GM23338 (cell line): ENCODE results near the gene TARS1. TPM values are rescaled to one million over a fixed set of nuclear protein-coding genes. Genes with fewer than 3 reads are reported as not detected.
A peak's percentile ranks its signal among the peaks of the same experiment; 100 is the strongest.

ENCODE experiments used
- ATAC-seq: fragments of 200-7000 bp; cut with Tn5 transposase; 3 replicates; pipeline ENCODE4 v1.9.1; 2020
- DNase-seq: peaks from one replicate; pipeline ENCODE4 v3.0.0-alpha.2; 2015; ENCODE audit warnings: low spot score
- H2AFZ ChIP-seq: fragments of 200-600 bp; sonication (generic); 2 replicates; pipeline ENCODE4 v1.8.0; 2016; ENCODE audit warnings: antibody characterized with exemption, mild to moderate bottlenecking, moderate library complexity
- H3F3A ChIP-seq: fragments of 200-600 bp; sonication (generic); replicated peaks from 2 replicates; pipeline ENCODE4 v1.8.0; 2017; ENCODE audit warnings: antibody characterized with exemption, mixed run types, low read depth
- H3K27ac ChIP-seq: fragments of 200-600 bp; sonication (generic); 2 replicates; pipeline ENCODE4 v1.6.1; 2016; ENCODE audit warnings: low read depth
- H3K27me3 ChIP-seq: fragments of 200-600 bp; sonication (generic); 2 replicates; pipeline ENCODE4 v1.8.0; 2016; ENCODE audit warnings: mild to moderate bottlenecking, mixed run types, moderate library complexity; ENCODE audit not compliant: insufficient read depth
- H3K36me3 ChIP-seq: fragments of 200-600 bp; sonication (generic); 2 replicates; pipeline ENCODE4 v1.8.0; 2016; ENCODE audit warnings: mild to moderate bottlenecking; ENCODE audit not compliant: insufficient read depth
- H3K4me1 ChIP-seq: fragments of 200-600 bp; sonication (generic); 2 replicates; pipeline ENCODE4 v1.8.0; 2016; ENCODE audit warnings: mild to moderate bottlenecking, moderate library complexity; ENCODE audit not compliant: insufficient read depth
- H3K4me2 ChIP-seq: fragments of 200-600 bp; sonication (generic); 2 replicates; pipeline ENCODE4 v1.7.1; 2017; ENCODE audit warnings: mixed run types
- H3K4me3 ChIP-seq: fragments of 200-600 bp; sonication (generic); 2 replicates; pipeline ENCODE4 v1.6.1; 2016; ENCODE audit warnings: mixed run types
- H3K79me2 ChIP-seq: fragments of 200-600 bp; sonication (generic); replicated peaks from 2 replicates; pipeline ENCODE4 v1.8.0; 2017; ENCODE audit warnings: mild to moderate bottlenecking; ENCODE audit not compliant: insufficient read depth
- H3K9me2 ChIP-seq: fragments of 200-600 bp; sonication (generic); 2 replicates; pipeline ENCODE4 v1.8.0; 2017; ENCODE audit not compliant: insufficient read depth
- H4K20me1 ChIP-seq: fragments of 200-600 bp; sonication (generic); replicated peaks from 2 replicates; pipeline ENCODE4 v1.8.0; 2017; ENCODE audit warnings: mild to moderate bottlenecking; ENCODE audit not compliant: insufficient read depth
- H3K27ac Mint-ChIP-seq: 2 replicates; pipeline ENCODE4 v1.8.0; 2020; ENCODE audit warnings: inconsistent platforms, mild to moderate bottlenecking, moderate library complexity, mixed read lengths
- H3K27me3 Mint-ChIP-seq: 3 replicates; pipeline ENCODE4 v1.8.0; 2022; ENCODE audit warnings: low read depth, mild to moderate bottlenecking, moderate library complexity, mixed read lengths, inconsistent platforms; ENCODE audit not compliant: insufficient read depth, poor library complexity
- H3K36me3 Mint-ChIP-seq: 3 replicates; pipeline ENCODE4 v1.8.0; 2021; ENCODE audit warnings: low read depth, mild to moderate bottlenecking, inconsistent platforms, moderate library complexity, mixed read lengths
- H3K4me1 Mint-ChIP-seq: 3 replicates; pipeline ENCODE4 v1.8.0; 2020; ENCODE audit warnings: mild to moderate bottlenecking, inconsistent platforms, mixed read lengths
- H3K4me3 Mint-ChIP-seq: 3 replicates; pipeline ENCODE4 v1.8.0; 2021; ENCODE audit warnings: moderate library complexity, mild to moderate bottlenecking, inconsistent platforms, mixed read lengths
- H3K9me3 Mint-ChIP-seq: 3 replicates; pipeline ENCODE4 v1.8.0; 2020; ENCODE audit warnings: moderate library complexity, mild to moderate bottlenecking, inconsistent platforms, mixed read lengths
- EZH2phosphoT487 ChIP-seq: fragments of 200-600 bp; sonication (generic); IDR thresholded peaks from one replicate; pipeline ENCODE4 v1.8.1; 2018; ENCODE audit warnings: antibody characterized with exemption; ENCODE audit not compliant: unreplicated experiment
- NANOG ChIP-seq: IDR thresholded peaks from 2 replicates; pipeline ENCODE4 v1.6.1; 2016; ENCODE audit warnings: antibody characterized with exemption, borderline replicate concordance
- STAT1 ChIP-seq: IDR thresholded peaks from one replicate; pipeline ENCODE4 v1.6.1; 2016; ENCODE audit warnings: antibody characterized with exemption; ENCODE audit not compliant: unreplicated experiment
- ZNF331 ChIP-seq: fragments of 250-450 bp; sonication (Bioruptor Pico); IDR thresholded peaks from 2 replicates; pipeline ENCODE4 v1.5.0; 2020; ENCODE audit warnings: low read depth, mild to moderate bottlenecking, moderate library complexity
- polyA plus RNA-seq: library from polyadenylated mRNA; unstranded; fragments of >200 nt; fragmentation: Nextera tagmentation; extraction: Ambion mirVana; gene quantifications from 2 replicates; pipeline ENCODE4 v1.2.1, GENCODE V29; 2016
- total RNA-seq: library from RNA; depleted of rRNA; stranded (reverse); fragments of >200 nt; shearing (Covaris generic); gene quantifications from 2 replicates; pipeline ENCODE4 v1.2.3, GENCODE V29; 2014
- TF ChIP-seq, protein P1 (sequence below), 2 experiments: fragments of 200-600 bp in 1 of 2; sonication (generic) in 1 of 2; conservative IDR thresholded peaks; 2 replicates each; pipeline versions ENCODE4 v1.5.1 to v1.6.1; 2016 to 2017; ENCODE audit warnings: antibody characterized with exemption in 2 of 2, low read depth in 2 of 2, mild to moderate bottlenecking in 2 of 2, moderate library complexity in 1 of 2
- TF ChIP-seq, protein P2 (sequence below): IDR thresholded peaks from 2 replicates; pipeline ENCODE4 v1.6.1; 2016; ENCODE audit warnings: antibody characterized with exemption
- TF ChIP-seq, protein P3 (sequence below): fragments of 250-450 bp; sonication (Bioruptor Pico); IDR thresholded peaks from 2 replicates; pipeline ENCODE4 v1.5.0; 2020; ENCODE audit warnings: mild to moderate bottlenecking, moderate library complexity

The TARS1 gene
- total and polyA plus RNA-seq, 2 experiments from 2014 or later = 458 to 473 TPM

DNA sequence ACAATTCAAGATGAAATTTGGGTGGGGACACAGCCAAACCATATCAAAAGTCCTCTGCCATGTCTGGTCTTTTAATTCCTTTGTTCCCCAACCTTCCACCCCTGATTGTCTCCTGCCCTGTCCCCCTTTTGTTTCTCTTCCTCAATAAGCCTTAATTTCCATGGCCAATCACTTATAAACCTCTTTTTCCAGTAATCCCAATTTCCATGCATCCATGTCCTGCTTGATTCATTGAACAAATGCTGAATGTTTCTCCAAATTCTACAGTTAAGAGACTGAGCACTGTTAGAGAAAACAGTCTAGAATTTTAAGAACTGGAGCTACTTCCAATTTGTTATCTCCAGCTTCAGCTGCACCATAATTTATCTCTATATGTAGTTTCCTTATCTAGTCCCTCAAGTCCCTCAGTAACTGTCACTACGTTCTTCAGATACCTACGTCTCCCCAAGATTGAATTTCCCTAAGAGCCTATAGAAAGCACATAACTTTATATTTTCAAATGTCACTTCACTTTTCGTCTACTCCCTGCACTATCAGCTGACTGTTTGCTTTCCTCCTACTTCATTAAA, 34.2 kb downstream of the TARS1 start:
- Histone ChIP-seq H3K36me3 (peaks cover 49% of the 10 kb centered on the region), H3K4me3 (no peak overlapping the region), H2AFZ (no peak overlapping the region), H3K27ac (peak overlapping the region; percentile 10), H3K79me2 (peaks cover 11% of the 10 kb centered on the region), H3K4me1 (peaks cover 10% of the 10 kb centered on the region), H3F3A (peaks cover 10% of the 10 kb centered on the region), H4K20me1 (peaks cover 14% of the 10 kb centered on the region; the same call in 1 of the 2 replicates), H3K9me2 (no peaks in the 10 kb centered on the region; the same call in 1 of the 2 replicates), H3K27me3 (no peaks in the 10 kb centered on the region), H3K4me2 (no peak overlapping the region)
- no peak for TF ChIP-seq STAT1
- TF ChIP-seq NANOG = no peak
- TF ChIP-seq, protein P1, sequence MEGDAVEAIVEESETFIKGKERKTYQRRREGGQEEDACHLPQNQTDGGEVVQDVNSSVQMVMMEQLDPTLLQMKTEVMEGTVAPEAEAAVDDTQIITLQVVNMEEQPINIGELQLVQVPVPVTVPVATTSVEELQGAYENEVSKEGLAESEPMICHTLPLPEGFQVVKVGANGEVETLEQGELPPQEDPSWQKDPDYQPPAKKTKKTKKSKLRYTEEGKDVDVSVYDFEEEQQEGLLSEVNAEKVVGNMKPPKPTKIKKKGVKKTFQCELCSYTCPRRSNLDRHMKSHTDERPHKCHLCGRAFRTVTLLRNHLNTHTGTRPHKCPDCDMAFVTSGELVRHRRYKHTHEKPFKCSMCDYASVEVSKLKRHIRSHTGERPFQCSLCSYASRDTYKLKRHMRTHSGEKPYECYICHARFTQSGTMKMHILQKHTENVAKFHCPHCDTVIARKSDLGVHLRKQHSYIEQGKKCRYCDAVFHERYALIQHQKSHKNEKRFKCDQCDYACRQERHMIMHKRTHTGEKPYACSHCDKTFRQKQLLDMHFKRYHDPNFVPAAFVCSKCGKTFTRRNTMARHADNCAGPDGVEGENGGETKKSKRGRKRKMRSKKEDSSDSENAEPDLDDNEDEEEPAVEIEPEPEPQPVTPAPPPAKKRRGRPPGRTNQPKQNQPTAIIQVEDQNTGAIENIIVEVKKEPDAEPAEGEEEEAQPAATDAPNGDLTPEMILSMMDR (conservative IDR thresholded peaks at IDR 0.05; ENCODE audit: low read depth in 2 of 2) = no peak
- TF ChIP-seq ZNF331 (CRISPR knock-in tag) = no peak
- TF ChIP-seq EZH2phosphoT487 = no peak
- TF ChIP-seq, protein P2, sequence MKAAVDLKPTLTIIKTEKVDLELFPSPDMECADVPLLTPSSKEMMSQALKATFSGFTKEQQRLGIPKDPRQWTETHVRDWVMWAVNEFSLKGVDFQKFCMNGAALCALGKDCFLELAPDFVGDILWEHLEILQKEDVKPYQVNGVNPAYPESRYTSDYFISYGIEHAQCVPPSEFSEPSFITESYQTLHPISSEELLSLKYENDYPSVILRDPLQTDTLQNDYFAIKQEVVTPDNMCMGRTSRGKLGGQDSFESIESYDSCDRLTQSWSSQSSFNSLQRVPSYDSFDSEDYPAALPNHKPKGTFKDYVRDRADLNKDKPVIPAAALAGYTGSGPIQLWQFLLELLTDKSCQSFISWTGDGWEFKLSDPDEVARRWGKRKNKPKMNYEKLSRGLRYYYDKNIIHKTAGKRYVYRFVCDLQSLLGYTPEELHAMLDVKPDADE = no peak
- TF ChIP-seq, protein P3, sequence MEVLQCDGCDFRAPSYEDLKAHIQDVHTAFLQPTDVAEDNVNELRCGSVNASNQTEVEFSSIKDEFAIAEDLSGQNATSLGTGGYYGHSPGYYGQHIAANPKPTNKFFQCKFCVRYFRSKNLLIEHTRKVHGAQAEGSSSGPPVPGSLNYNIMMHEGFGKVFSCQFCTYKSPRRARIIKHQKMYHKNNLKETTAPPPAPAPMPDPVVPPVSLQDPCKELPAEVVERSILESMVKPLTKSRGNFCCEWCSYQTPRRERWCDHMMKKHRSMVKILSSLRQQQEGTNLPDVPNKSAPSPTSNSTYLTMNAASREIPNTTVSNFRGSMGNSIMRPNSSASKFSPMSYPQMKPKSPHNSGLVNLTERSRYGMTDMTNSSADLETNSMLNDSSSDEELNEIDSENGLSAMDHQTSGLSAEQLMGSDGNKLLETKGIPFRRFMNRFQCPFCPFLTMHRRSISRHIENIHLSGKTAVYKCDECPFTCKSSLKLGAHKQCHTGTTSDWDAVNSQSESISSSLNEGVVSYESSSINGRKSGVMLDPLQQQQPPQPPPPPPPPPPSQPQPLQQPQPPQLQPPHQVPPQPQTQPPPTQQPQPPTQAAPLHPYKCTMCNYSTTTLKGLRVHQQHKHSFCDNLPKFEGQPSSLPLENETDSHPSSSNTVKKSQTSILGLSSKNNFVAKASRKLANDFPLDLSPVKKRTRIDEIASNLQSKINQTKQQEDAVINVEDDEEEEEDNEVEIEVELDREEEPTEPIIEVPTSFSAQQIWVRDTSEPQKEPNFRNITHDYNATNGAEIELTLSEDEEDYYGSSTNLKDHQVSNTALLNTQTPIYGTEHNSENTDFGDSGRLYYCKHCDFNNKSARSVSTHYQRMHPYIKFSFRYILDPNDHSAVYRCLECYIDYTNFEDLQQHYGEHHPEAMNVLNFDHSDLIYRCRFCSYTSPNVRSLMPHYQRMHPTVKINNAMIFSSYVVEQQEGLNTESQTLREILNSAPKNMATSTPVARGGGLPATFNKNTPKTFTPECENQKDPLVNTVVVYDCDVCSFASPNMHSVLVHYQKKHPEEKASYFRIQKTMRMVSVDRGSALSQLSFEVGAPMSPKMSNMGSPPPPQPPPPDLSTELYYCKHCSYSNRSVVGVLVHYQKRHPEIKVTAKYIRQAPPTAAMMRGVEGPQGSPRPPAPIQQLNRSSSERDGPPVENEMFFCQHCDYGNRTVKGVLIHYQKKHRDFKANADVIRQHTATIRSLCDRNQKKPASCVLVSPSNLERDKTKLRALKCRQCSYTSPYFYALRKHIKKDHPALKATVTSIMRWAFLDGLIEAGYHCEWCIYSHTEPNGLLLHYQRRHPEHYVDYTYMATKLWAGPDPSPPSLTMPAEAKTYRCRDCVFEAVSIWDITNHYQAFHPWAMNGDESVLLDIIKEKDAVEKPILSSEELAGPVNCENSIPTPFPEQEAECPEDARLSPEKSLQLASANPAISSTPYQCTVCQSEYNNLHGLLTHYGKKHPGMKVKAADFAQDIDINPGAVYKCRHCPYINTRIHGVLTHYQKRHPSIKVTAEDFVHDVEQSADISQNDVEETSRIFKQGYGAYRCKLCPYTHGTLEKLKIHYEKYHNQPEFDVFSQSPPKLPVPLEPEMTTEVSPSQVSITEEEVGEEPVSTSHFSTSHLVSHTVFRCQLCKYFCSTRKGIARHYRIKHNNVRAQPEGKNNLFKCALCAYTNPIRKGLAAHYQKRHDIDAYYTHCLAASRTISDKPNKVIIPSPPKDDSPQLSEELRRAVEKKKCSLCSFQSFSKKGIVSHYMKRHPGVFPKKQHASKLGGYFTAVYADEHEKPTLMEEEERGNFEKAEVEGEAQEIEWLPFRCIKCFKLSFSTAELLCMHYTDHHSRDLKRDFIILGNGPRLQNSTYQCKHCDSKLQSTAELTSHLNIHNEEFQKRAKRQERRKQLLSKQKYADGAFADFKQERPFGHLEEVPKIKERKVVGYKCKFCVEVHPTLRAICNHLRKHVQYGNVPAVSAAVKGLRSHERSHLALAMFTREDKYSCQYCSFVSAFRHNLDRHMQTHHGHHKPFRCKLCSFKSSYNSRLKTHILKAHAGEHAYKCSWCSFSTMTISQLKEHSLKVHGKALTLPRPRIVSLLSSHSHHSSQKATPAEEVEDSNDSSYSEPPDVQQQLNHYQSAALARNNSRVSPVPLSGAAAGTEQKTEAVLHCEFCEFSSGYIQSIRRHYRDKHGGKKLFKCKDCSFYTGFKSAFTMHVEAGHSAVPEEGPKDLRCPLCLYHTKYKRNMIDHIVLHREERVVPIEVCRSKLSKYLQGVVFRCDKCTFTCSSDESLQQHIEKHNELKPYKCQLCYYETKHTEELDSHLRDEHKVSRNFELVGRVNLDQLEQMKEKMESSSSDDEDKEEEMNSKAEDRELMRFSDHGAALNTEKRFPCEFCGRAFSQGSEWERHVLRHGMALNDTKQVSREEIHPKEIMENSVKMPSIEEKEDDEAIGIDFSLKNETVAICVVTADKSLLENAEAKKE (CRISPR knock-in tag) = no peak
- H3K4me3 Mint-ChIP-seq = no peak overlapping the region
- no peak overlapping the region; the same call in 1 of the 2 replicates for H3K27ac Mint-ChIP-seq
- H3K27me3 Mint-ChIP-seq = peaks cover 2% of the 10 kb centered on the region
- no peak for ATAC-seq
- peaks cover 26% of the 10 kb centered on the region for H3K4me1 Mint-ChIP-seq
- peaks cover 20% of the 10 kb centered on the region; the same call in 2 of the 3 replicates for H3K9me3 Mint-ChIP-seq
- H3K36me3 Mint-ChIP-seq = peaks cover 94% of the 10 kb centered on the region
- DNase-seq = no peak
